LHCN-M2 (cell line): ENCODE results near the gene TMPRSS9. TPM values are rescaled to one million over a fixed set of nuclear protein-coding genes. Genes with fewer than 3 reads are reported as not detected.
"Not testable (repeated sequence)": the region's sequence is repeated elsewhere in the genome, so short reads cannot be mapped to it uniquely, and the experiment has no call there.

Experiments used
- DNase-seq: peaks from one replicate; pipeline ENCODE4 v3.0.0-alpha.2; 2012; ENCODE audit warnings: low read depth
- total RNA-seq: library from RNA; depleted of rRNA; stranded (reverse); fragments of >200 nt; gene quantifications from 2 replicates; pipeline ENCODE4 v1.2.3, GENCODE V29; 2014

The TMPRSS9 gene
- total RNA-seq, 1 experiment from 2014 or later, result not detected

GRCh38 chr19:2341982-2342381 lies 18.1 kb upstream of the TMPRSS9 start:
- DNase-seq, result no peak

GRCh38 chr19:2342656-2343288 lies 17.3 kb upstream of the TMPRSS9 start:
- no peak for DNase-seq

- DNase-seq, result no peak
These were observed 16.6 kb upstream of the TMPRSS9 start for GRCh38 chr19:2343289-2343982.

- DNase-seq, result no peak
These were observed 15.6 kb upstream of the TMPRSS9 start for GRCh38 chr19:2344381-2344870.

- no peak for DNase-seq
These were observed 15.0 kb upstream of the TMPRSS9 start for GRCh38 chr19:2345076-2345475.

GRCh38 chr19:2345794-2346663 lies 14.0 kb upstream of the TMPRSS9 start:
- no peak for DNase-seq

- not testable (repeated sequence) for DNase-seq
These were observed 10.2 kb upstream of the TMPRSS9 start for GRCh38 chr19:2349818-2350217.

GRCh38 chr19:2350656-2351055 lies 9.4 kb upstream of the TMPRSS9 start:
- no peak for DNase-seq

GRCh38 chr19:2351591-2351990 lies 8.5 kb upstream of the TMPRSS9 start:
- no peak for DNase-seq

- no peak for DNase-seq
These were observed 7.9 kb upstream of the TMPRSS9 start for GRCh38 chr19:2352121-2352520.

GRCh38 chr19:2353159-2353886 lies 6.7 kb upstream of the TMPRSS9 start:
- no peak for DNase-seq

- DNase-seq, result no peak
These were observed 6.0 kb upstream of the TMPRSS9 start for GRCh38 chr19:2353887-2354592.

- no peak for DNase-seq
These were observed 5.4 kb upstream of the TMPRSS9 start for GRCh38 chr19:2354670-2355069.

GRCh38 chr19:2355168-2356035 lies 4.7 kb upstream of the TMPRSS9 start:
- DNase-seq, result no peak

GRCh38 chr19:2356036-2356646 lies 3.9 kb upstream of the TMPRSS9 start:
- DNase-seq, result no peak

- DNase-seq, result no peak
These were observed 2.5 kb upstream of the TMPRSS9 start for GRCh38 chr19:2357279-2358206.

GRCh38 chr19:2358548-2359173 lies 1.4 kb upstream of the TMPRSS9 start:
- no peak for DNase-seq

GRCh38 chr19:2360833-2361232 lies 768 bp downstream of the TMPRSS9 start:
- no peak for DNase-seq
